ENCODE results near the gene ZFP92.
A peak's percentile ranks its signal among the peaks of the same experiment; 100 is the strongest.
"Not testable (repeated sequence)": the region's sequence is repeated elsewhere in the genome, so short reads cannot be mapped to it uniquely, and the experiment has no call there.

The ZFP92 gene

DNA sequence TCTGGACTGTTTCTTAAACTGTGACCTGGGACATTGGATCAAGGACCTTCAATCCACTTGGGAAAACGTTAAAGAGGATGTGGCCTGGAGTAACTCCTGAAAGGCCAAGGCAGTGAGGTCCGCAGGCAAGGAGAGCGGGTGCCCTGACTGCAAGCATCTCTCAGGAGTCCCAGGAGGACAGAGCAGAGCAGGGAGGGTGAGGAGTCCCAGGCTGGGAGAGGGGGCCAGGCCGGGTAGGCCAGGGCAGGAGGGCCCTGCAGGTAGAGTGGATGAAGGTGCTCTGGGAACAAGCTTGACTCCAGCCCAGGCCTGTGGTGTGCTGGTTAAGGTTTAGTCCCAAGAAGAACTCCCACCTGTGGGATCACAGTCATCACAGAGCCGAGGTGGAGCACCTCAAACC lies 23.9 kb upstream of the ZFP92 start:
- no peak for DNase-seq

DNA sequence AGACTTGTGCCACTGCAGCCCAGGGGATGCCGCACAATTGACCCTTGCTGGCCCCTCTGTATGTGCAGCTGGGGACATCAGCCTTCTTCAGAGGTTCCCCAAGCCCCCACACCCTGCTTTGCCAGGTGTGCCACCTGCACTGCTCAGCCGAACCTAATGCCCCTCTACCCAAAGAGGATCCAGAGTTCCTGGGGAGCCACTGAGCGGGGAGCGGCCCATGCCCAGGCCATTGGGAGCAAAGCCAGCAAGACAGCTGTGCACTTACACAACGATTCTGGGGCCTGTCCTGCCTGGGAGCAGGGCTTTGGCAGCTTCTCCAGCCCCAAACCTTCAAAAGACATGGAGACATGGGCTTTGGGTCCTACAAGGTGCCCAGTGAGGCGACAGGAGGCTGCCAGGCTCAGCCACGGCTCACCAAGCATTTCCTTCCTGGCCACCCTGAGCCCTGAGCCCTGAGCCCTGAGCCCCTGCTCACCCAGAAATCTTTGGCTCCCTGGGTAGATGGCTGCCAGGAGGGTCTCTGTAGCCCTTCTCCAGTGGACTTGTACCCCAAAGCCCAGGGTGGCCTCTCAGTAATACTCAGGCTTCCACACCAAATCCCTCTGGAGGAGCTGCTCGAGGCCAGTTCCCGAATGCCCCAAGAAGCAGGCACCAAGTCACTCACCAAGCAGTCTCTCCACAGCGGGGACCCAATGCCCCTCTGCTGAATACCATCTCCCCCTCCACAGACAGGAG lies 23.1 kb upstream of the ZFP92 start:
- no peak for DNase-seq

DNA sequence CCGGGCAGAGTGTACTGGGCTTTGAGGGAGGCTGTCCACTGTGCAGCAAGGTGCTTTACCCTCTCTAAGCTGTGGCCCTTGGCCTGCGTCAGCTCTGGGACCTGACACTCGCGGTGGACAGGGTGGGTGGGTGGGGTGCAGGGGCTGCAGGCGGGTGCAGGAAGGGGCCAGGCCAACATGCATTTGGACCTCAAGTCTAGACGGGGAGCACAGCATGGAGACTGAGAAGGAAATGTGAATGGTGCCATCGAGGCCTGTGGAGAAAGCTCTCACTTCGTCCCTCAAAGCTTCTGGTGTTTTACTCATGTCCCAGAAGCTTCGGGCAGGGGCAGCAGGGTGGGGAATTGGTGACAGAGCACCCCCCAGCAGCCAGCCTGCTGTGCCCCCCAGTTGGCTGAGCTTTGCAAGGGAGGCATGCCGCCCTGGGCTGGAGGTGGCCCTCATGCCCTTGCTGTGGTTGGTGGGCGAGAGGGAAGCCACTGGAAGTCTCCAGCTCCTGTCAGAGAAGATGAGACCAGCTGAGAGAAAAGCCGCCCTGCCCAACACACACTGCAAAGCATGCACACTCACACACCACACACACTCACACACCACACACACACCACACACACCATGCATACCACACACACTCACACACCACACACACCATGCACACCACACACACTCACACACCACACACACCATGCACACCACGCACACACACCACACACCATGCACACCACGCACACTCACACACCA lies 22.4 kb upstream of the ZFP92 start:
- DNase-seq = no peak

DNA sequence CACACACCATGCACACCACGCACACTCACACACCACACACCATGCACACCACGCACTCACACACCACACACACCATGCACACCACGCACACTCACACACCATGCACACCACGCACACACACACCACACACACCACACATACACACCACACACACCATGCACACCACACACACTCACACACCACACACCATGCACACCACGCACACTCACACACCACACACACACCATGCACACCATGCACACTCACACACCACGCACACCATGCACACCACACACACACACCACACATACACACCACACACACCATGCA lies 21.9 kb upstream of the ZFP92 start:
- not testable (repeated sequence) for DNase-seq

DNA sequence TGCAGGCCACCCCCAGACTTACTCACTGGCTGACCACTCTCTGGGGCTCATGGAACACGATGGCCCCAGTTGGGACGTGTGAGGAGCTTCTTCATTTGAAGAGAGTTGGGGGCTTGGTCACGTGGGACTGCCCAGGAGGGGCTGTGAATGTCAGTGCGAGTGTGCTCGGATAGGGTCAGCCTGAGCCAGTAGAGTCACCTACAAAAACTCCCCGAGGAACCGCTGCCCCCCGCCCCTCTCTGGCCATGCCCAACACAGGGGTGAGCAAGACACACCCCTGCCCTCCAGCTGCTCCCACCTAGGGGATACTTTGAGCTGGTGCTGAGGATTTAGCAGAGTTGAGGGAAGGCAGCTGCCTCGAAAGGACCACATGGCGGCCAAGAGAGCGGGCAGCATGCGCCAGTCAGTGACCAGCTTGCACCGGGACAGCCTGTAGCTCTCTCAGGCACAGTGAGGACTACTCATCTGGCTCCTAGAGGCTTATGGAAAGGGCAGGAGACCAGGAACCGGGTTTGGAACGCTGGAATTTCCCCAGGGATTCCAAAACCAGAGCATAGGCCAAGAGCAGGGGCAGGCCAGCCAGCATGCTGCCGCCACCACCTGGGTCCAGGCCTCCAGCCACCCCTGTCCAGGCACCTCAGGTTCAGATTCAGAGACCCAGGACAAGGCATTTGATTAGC lies 18.5 kb upstream of the ZFP92 start:
- DNase-seq = no peak

DNA sequence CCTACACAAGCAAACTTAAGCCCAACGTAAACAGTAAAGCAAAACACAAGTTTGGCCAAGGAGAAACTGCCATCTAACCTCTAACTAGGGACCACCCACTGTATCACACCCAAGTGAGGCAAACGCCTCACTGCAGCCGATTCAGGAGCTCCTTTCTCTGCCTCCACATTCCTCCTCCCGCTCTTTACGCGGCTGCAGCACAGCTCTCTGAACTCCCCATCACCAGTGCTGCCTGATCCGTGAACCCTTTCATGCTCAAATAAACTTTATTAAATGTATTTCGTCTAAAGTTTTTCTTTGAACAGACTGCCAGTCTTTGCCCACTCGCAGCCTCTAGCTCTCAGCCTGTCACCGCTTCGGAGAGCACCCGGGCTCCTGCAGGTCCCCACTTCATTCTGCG lies 16.7 kb upstream of the ZFP92 start:
- DNase-seq = no peak

DNA sequence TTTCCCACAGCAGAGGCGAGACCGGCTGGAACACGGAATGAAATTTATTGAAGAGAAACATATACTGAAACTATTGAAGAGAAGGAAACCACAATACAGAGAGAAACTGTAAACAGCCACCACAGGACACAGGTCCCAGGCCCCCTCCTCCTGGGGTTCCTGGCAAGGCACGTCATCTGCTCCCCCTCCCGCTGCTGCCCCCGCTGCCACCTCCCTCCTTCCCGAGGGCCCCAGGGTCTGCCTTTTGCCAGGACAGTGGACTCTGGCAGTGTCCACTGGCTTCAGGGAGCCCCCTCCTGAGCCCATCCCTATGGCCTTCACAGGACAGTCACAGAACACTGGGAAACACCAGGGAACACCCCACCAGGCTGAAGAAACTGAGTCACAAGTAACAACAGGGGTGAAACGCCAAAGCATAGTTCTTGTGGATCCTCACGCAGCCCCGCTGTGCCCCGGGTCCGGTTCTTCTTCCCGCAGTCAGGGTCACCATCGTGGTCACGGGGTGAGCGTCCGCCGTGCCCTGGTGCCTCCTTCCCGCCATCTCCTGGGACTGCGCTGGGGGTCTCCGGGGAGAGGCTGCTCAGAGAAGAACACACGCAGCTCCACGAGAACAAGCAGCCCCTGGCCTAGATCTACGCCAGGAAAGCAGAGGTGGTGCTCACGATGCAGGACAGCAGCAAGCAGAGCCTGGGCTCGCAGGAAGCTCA lies 15.5 kb upstream of the ZFP92 start:
- no peak for DNase-seq

DNA sequence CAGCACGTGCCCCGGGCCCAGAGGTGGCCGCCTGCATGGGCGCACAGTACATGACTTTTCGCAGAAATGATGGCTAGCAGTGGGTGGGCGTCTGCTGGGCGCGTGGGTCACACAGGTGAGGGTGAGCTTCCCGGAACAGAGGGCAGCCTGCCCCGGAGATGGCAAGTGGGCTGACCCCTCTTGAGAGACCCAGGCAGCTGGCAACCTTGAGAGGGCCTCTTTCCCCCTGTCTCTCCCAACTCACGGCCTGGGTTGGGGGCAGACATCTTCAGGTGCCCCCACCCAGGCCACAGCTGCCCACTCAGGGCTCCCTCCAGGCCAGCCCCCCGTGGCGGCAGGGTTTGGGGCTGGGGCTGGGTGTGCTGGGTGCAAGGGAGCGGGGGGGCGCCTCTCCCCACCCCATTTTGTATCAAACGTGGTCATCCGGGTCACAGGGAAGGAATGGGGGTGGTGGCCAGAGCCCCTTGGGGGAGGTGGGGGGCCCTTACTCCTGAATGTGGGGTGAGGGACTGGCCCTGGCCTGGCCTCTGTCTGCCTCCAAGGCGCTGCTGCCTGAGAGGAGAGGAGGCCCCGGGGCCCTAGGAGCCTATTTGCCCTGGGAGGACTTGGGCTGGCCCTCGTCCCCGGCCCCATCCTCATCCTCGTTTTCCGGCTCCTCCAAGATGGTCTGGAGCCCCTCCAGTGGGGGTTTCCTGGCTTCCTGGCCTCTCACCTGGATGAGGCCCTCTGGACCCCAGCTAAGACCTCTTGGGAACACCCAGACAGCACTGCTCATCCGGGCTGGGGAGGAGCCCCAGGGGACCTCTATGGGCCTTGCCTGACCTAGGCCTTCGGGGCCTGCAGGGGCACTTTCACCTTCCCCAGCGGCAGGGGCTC lies 14.7 kb upstream of the ZFP92 start:
- no peak for DNase-seq

DNA sequence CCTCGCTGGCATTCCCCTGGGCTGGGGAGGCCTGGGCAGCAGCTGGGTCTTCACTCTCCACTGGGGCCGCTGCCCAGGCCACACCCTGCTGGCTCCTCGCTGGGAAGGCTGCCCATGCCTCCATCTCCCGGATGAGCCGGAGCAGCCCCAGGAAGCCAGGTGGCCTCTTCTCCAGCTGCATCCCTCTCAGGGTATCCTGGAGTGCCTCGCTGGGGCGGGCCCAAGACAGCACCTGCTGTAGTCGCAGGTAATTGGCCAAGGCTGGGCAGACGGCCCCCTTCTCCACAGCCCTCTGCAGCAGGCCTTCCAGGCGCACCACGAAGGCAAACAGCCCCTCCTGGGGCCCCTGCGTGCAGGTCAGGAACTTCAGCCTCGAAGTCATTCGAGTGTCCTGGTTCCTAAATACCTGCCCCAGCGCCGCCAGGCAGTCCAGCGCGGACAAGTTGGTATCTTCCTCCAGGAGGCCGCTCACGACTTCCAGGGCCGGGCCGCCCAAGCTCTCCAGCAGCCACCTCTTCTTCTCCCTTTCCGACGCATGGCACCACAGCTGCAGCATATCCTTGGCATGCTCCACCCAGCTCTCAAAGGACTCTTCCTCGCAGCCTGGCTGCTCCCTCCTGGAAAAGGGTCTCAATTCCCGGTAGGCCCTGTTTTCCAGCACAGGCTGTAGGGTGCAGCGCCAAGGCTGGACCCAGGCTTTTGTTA lies 13.9 kb upstream of the ZFP92 start:
- no peak for DNase-seq

DNA sequence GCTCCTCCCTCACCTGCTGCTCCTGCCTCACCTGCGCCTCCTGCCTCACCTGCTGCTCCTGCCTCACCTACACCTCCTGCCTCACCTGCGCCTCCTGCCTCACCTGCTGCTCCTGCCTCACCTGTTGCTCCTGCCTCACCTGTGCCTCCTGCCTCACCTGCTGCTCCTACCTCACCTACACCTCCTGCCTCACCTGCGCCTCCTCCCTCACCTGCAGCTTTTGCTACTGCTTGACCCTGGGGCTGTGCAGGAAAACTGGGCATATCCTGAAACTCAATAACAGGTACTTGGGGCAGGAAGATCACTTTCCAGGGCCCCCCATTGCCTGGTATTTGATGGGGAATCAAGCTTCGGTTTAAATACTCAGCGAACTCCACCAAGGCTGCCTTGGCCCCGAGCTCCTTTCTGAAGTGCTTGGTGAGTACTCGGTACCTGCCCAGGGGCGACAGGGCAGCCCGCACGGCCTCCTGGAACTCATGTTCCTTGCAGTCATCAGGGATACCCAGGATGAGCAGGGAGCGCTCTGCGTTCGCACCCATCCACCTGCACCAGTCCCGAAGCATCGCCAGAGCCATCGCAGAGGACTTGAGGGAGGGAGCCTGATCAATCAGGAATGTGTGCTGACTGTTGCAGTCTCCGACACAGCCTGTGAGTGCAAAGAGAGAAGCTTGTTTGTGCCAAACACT lies 12.9 kb upstream of the ZFP92 start:
- DNase-seq = no peak

DNA sequence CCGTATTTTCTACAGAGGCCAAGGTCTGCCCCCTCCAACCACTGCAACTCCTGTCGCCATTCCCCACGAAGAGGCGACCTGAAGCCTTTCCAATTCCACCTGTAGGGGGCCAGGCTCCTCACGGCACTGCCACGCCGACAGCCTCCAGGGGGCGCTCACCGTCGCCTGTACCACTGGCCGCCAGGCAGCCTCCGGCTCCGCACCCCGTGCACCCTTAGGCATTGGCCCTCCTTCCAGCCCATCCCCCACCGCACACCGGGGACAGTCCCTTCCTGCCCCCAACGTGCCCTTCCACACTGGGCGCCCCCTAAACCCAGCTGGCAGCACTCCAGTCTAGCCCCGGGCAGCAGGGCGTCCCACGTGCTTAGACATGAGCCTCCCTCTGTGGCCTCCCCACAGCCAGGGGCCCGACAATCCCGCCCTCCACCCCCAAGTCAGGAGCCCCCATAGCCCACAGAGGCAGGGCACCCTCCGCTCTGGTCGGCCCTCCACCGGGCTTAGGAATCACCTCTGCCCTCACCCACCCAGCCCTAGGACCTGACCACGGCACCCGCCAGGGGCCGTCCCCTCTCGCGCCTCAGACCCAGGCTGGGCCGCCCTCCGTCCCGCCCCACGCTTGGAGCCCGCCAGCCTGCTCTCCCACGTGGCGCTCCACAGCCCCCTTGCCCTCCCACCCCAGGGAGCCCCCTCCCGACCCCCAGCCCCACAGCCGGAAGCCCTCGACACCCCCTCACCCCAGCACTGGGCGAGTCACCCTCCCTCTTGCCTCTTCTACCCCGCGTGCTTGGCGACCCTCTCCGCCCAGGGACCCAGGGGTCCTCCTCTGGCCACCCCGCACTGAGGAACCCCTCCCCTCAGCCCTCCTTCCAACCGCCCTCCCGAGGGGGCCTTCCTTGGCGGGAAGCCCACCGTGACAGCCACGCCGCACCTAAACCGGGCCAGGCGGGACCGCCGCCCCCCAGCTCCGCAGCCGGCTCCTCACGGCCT lies 10.8 kb upstream of the ZFP92 start:
- peak; percentile 11 for DNase-seq

DNA sequence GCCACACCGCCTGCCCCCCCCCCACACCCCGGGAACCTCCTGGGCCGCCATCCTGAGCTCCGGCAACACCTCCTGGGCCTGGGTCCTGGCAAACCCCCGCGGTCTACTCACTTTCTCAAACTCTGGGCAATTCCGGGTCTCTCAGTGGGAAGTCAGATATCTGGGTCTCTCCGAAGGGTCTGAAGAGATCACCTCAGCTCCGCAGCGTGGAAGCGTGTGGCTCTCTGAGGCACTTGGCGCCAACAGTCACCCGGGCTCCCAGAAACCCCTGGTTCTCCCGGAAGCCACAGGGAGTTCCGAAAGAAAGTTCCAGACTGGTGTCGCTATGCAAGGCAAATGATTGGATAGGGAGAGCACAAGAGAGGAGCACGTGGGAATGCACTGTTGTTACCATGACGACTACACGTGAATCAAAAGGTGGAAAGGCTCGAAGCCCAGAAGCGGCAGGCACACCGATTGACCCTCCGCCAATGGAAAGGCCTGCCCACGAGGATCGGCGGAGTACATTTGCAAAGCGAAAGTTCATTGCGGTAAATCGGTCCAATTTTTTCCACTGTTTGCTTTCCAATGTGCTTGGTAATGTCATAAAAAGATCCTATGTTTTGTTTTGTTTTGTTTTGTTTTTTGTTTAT lies 10.0 kb upstream of the ZFP92 start, which contains the start of gene PNMA6E:
TSS of gene PNMA6E (minus strand) at position 218 of the 632 bp plus-strand sequence. CDS start 2,501 bp downstream, outside the sequence.
- DNase-seq = no peak

DNA sequence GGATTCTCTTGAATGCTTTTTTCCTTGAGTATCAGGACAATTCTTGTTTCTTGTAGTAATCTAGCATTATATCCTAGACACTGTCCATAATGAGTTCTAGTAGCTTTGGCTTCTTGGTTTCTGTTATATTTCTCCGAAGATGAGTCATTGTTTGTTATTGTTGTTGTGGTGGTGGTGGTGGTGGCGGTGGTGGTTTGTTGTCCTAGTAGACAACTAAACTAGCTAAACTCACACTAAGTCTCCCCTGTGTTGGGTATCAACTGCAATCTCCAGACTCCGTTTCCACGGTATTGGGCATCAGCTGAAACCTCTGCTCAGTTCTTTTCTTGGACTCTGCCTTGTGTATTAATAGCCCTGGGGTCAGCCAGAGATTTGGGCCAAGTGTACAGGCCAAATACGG lies 6.9 kb upstream of the ZFP92 start:
- not testable (repeated sequence) for DNase-seq

DNA sequence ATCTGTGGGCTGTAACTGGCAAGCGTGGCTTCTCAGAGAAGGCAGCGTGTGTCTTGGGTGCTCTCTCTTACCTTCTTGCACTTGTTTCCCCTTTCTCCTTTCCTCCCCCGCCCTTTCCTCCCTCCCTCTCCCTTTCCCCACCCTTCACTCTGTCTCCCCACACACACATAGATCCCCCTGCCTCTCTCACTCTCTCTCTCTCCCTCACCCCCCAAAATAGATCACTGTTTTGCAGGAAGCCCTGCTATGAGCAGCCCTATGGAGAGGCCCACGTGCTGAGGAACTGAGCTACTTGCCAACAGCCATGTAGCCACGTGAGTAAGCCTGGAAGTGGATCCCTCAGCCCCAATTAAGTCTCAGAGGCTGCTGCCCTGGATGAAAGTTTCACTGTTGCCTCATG lies 5.8 kb upstream of the ZFP92 start:
- no peak for DNase-seq

DNA sequence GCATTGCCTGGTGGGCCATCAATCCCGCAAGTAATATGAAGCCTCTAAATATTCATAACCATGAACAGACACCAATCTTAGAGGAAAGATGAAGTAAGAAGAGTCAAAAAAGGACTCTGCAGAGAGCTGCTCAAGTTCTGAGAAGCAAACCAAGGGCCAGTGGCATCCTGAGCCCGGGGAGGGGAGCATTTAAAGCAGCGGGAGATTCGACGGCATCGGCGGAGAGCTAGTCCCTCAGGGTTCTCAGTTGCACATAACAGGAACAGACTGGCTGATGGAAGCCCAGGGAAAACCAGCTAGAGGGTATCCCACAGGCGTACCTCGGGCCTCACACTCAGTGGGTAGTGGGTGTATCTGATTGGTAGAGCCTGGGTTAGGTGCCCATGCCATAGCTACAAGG lies 5.3 kb upstream of the ZFP92 start:
- no peak for DNase-seq

DNA sequence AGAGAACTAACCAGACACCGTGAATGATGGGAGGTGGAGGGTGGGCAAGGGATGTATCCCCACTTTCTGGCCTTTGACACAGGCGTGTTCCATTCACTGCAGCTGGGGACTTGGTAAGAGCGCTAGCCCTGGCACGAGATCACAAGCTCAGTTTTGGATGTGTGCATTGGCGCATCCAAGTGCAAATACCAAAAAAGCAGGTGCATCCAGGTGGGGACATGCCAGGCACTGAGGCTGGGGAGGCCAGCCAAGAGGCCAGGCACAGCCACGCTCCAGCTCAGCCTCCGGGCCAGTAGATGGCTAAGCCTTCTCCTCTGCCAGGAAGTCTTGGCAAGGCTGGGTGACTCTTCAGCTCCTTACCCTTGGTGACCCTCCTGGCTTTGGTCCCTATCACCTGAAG lies 4.4 kb upstream of the ZFP92 start:
- DNase-seq = no peak

DNA sequence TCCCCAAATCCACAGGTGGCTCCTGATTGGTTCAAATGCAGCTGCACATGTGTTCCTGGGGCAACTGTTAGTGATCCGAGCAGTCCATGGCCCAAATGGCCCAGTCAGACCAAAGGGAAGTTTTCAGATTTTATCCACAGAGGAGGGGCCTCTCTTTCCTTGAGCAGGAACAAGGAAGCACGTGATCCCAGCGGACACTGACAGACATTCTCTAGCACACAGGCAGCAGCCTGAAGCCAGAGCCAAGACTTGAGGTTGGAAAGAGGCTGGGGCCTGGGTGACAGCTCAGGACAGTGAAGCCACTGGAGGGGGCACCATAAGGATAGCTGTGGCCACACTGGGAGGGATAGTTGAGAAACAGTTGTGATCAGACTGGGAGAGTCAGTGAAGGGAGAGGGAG lies 3.5 kb upstream of the ZFP92 start:
- DNase-seq = no peak

DNA sequence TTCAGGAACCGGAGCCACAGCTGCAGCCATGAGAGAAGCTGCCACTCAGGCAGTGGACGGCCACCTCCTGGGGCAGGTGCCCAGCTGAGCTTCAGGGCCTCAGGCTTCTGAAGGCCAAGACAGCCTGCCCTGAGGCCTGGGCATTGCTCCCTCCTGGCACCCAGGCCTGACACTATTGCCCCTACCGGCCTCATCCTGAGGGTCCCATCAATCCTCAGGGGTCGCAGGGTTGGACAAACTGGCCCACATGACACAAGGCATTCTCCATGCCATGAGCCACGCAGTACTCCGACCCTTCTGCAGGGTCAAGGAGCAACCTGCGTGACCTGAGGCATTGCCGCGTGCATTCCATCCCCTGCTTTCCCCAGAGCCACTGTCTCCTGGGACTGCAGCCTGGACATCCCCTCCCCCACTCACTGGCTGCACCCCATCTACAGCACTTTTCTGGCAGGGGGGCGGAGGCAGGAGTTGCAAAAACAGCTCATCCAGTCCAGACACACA lies 3.0 kb upstream of the ZFP92 start:
- DNase-seq = no peak

DNA sequence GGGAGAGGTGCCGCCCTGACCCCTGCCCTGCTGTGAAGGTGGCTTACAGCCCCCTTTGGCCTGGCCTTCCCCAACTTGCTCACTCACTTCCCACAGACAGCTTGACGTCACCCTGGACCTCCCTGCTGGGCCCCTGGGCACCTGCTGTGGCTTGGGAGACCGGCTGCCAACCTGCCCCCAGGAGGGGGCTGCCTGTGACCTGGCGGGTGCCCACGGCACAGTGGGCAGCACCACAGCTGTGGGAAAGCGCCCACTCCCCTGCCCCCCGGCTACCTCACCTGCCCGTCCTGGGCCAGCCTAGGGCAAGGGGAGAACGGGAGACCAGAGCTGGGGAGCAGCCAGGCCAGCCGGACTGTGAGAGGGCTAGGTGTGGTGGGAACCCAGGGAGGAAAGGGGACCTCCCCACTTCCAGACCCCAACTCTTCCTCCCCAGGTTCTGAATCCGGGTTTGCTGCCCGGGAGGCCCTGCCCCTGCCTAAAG lies 2.4 kb upstream of the ZFP92 start:
- no peak for DNase-seq
